Fibroblast of mammary gland (primary cell): Measurements from ENCODE around the gene SNX9.

ENCODE experiments used
- DNase-seq: peaks from one replicate; pipeline ENCODE4 v3.0.0-alpha.2; 2010; ENCODE audit warnings: low read depth
- H3K4me3 ChIP-seq: 2 replicates; pipeline ENCODE4 v1.5.1; 2011; ENCODE audit warnings: low read depth, mild to moderate bottlenecking, low read length, moderate library complexity; ENCODE audit not compliant: control insufficient read depth
- CTCF ChIP-seq: conservative IDR thresholded peaks from 2 replicates; pipeline ENCODE4 v1.5.1; 2011; ENCODE audit warnings: low read depth, low read length, inconsistent platforms; ENCODE audit not compliant: control insufficient read depth, insufficient read depth

Gene SNX9

GRCh38 chr6:157885211-157885788 lies 62.3 kb downstream of the SNX9 start:
- TF ChIP-seq CTCF: no peak
- no peak for DNase-seq
- H3K4me3 ChIP-seq: no peak overlapping the region

GRCh38 chr6:157885876-157886275 lies 62.8 kb downstream of the SNX9 start:
- DNase-seq: no peak
- no peak for TF ChIP-seq CTCF
- no peak overlapping the region for H3K4me3 ChIP-seq

GRCh38 chr6:157887892-157888291 lies 64.8 kb downstream of the SNX9 start:
- no peak for DNase-seq
- TF ChIP-seq CTCF: no peak
- H3K4me3 ChIP-seq: no peak overlapping the region

- no peak overlapping the region for H3K4me3 ChIP-seq
- TF ChIP-seq CTCF: no peak
- no peak for DNase-seq
Measured at GRCh38 chr6:157891544-157892362, 68.7 kb downstream of the SNX9 start.

GRCh38 chr6:157892363-157892877 lies 69.4 kb downstream of the SNX9 start:
- no peak for TF ChIP-seq CTCF
- H3K4me3 ChIP-seq: no peak overlapping the region
- DNase-seq: no peak

- no peak for TF ChIP-seq CTCF
- no peak for DNase-seq
- H3K4me3 ChIP-seq: no peak overlapping the region
Measured at GRCh38 chr6:157893238-157893637, 70.2 kb downstream of the SNX9 start.

- TF ChIP-seq CTCF: no peak
- H3K4me3 ChIP-seq: no peak overlapping the region
- no peak for DNase-seq
Measured at GRCh38 chr6:157895585-157895984, 72.5 kb downstream of the SNX9 start.
